AG04449 (cell line): ENCODE data around the gene SLC36A2.
"Not testable (repeated sequence)": the region's sequence is repeated elsewhere in the genome, so short reads cannot be mapped to it uniquely, and the experiment has no call there.

Experiments used
- CTCF ChIA-PET: fragments of 350-600 bp; formaldehyde crosslinking; extraction: SDS; loops from one replicate; lab custom pipeline; 2021; ENCODE audit warnings: antibody characterized with exemption; lab: Yijun Ruan, JAX
- POLR2A ChIA-PET: fragments of 400-600, 350-600 bp; formaldehyde crosslinking; extraction: SDS; loops from one replicate; lab custom pipeline; 2020; ENCODE audit warnings: antibody characterized with exemption, inconsistent platforms; lab: Yijun Ruan, JAX
- DNase-seq: peaks from one replicate; pipeline ENCODE4 v3.0.0-alpha.2; 2010; ENCODE audit warnings: low read depth, low spot score
- H3K4me3 ChIP-seq: 2 replicates; pipeline ENCODE4 v1.5.1; 2011; ENCODE audit warnings: low read depth, mild to moderate bottlenecking, control low read depth, low read length
- CTCF ChIP-seq: IDR thresholded peaks from one replicate; pipeline ENCODE4 v1.5.1; 2011; ENCODE audit warnings: mild to moderate bottlenecking, moderate library complexity, low read length, control low read depth, inconsistent platforms; ENCODE audit not compliant: insufficient read depth; ENCODE audit errors: missing control alignments

SLC36A2 gene

GRCh38 chr5:151378616-151379015 lies 31.3 kb upstream of the SLC36A2 start:
- no peak for DNase-seq
- ChIA-PET CTCF (no interaction called here), POLR2A (no interaction called here)
- no peak for TF ChIP-seq CTCF
- H3K4me3 ChIP-seq: no peak overlapping the region

- ChIA-PET POLR2A (no interaction called here), CTCF (no interaction called here)
- no peak for DNase-seq
- H3K4me3 ChIP-seq: no peak overlapping the region
- TF ChIP-seq CTCF: no peak
These were observed 27.2 kb upstream of the SLC36A2 start for GRCh38 chr5:151374539-151374938.

- CTCF ChIA-PET, DNase-seq, POLR2A ChIA-PET, H3K4me3 ChIP-seq: not testable (repeated sequence)
These were observed 19.7 kb upstream of the SLC36A2 start for GRCh38 chr5:151367038-151367437.

- CTCF ChIA-PET: interaction anchor here (0.8 kb wide), 1 partner anchor 160 kb away, joined by 3 read pairs; no protein-coding TSS in a partner anchor
- TF ChIP-seq CTCF: no peak
- DNase-seq: no peak
- no peak overlapping the region for H3K4me3 ChIP-seq
- POLR2A ChIA-PET: no interaction called here
These were observed 16.3 kb upstream of the SLC36A2 start for GRCh38 chr5:151363673-151364072.

- POLR2A ChIA-PET: no interaction called here
- CTCF ChIA-PET: interaction anchor here (0.8 kb wide), 1 partner anchor 161 kb away, joined by 3 read pairs; no protein-coding TSS in a partner anchor
- H3K4me3 ChIP-seq: no peak overlapping the region
- DNase-seq: no peak
- TF ChIP-seq CTCF: no peak
These were observed 15.6 kb upstream of the SLC36A2 start for GRCh38 chr5:151362970-151363369.

GRCh38 chr5:151359391-151359790 lies 12.0 kb upstream of the SLC36A2 start:
- ChIA-PET CTCF (no interaction called here), POLR2A (no interaction called here)
- DNase-seq: no peak
- no peak overlapping the region for H3K4me3 ChIP-seq
- TF ChIP-seq CTCF: no peak

GRCh38 chr5:151357792-151358191 lies 10.4 kb upstream of the SLC36A2 start:
- CTCF ChIA-PET: no interaction called here
- POLR2A ChIA-PET: no interaction called here
- H3K4me3 ChIP-seq: no peak overlapping the region
- TF ChIP-seq CTCF: no peak
- no peak for DNase-seq
